ENCODE measurements around the gene ANKRD35. TPM values are rescaled to one million over a fixed set of nuclear protein-coding genes. Genes with fewer than 3 reads are reported as not detected.

Gene ANKRD35
- total RNA-seq, 1 experiment from 2014 or later: 2.7 TPM

DNA sequence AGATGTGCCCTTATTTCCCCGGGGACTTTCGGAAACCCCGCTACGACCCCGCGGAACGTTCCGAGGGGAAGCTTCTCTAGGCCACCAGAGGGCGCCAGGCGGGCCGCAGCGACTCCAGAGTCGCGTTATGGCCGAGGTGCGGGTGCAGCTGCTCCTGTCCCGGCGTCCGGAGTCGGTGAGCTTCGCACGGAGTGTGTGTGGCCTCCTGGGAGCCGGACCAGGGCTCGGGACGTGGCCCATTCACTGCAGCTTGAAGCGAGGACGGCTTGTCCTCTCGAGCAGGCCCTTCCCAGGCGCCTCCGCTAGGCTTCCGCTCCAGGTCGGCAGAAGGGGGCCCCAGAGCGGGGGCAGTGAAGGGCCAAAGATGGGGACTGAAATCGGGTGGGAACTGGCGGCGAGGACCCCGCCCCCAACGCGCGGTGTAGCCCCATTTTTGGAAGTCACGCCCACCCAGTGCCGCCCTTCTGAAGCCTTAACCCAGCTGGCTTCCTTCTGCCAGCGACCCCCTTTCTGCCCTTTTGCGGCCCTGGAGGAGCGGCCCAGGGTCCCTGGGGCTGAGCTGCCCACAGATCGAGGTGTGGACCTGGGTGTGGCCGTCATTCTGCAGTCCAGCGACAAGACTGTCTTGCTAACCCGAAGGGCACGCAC lies 40.0 kb downstream of the ANKRD35 start, which contains the start of gene NUDT17 (continued):
- TF ChIP-seq, protein P1, sequence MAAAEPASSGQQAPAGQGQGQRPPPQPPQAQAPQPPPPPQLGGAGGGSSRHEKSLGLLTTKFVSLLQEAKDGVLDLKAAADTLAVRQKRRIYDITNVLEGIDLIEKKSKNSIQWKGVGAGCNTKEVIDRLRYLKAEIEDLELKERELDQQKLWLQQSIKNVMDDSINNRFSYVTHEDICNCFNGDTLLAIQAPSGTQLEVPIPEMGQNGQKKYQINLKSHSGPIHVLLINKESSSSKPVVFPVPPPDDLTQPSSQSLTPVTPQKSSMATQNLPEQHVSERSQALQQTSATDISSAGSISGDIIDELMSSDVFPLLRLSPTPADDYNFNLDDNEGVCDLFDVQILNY (CRISPR knock-in tag; IDR thresholded peaks at IDR 0.05): peak; percentile 71; the same call in 1 of the 2 replicates
- TF ChIP-seq JAZF1 (CRISPR knock-in tag; IDR thresholded peaks at IDR 0.05) (no peak), ATF1 (CRISPR knock-in tag; IDR thresholded peaks at IDR 0.05) (peak; percentile 54; the same call in 1 of the 2 replicates), TP53 (CRISPR knock-in tag; IDR thresholded peaks at IDR 0.05) (no peak), NR1H2 (CRISPR knock-in tag; IDR thresholded peaks at IDR 0.05) (no peak), ZNF138 (CRISPR knock-in tag; conservative IDR thresholded peaks at IDR 0.05) (no peak), ETV6 (CRISPR knock-in tag; IDR thresholded peaks at IDR 0.05) (no peak), NFE2L1 (CRISPR knock-in tag; IDR thresholded peaks at IDR 0.05) (no peak), RELA (CRISPR knock-in tag; IDR thresholded peaks at IDR 0.05; ENCODE audit: borderline replicate concordance) (no peak), FOXJ3 (CRISPR knock-in tag; IDR thresholded peaks at IDR 0.05; ENCODE audit: borderline replicate concordance) (no peak)
- TF ChIP-seq, protein P2, sequence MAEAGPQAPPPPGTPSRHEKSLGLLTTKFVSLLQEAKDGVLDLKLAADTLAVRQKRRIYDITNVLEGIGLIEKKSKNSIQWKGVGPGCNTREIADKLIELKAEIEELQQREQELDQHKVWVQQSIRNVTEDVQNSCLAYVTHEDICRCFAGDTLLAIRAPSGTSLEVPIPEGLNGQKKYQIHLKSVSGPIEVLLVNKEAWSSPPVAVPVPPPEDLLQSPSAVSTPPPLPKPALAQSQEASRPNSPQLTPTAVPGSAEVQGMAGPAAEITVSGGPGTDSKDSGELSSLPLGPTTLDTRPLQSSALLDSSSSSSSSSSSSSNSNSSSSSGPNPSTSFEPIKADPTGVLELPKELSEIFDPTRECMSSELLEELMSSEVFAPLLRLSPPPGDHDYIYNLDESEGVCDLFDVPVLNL (CRISPR knock-in tag; IDR thresholded peaks at IDR 0.05; ENCODE audit: borderline replicate concordance, low read depth): no peak
- TF ChIP-seq, protein P3, sequence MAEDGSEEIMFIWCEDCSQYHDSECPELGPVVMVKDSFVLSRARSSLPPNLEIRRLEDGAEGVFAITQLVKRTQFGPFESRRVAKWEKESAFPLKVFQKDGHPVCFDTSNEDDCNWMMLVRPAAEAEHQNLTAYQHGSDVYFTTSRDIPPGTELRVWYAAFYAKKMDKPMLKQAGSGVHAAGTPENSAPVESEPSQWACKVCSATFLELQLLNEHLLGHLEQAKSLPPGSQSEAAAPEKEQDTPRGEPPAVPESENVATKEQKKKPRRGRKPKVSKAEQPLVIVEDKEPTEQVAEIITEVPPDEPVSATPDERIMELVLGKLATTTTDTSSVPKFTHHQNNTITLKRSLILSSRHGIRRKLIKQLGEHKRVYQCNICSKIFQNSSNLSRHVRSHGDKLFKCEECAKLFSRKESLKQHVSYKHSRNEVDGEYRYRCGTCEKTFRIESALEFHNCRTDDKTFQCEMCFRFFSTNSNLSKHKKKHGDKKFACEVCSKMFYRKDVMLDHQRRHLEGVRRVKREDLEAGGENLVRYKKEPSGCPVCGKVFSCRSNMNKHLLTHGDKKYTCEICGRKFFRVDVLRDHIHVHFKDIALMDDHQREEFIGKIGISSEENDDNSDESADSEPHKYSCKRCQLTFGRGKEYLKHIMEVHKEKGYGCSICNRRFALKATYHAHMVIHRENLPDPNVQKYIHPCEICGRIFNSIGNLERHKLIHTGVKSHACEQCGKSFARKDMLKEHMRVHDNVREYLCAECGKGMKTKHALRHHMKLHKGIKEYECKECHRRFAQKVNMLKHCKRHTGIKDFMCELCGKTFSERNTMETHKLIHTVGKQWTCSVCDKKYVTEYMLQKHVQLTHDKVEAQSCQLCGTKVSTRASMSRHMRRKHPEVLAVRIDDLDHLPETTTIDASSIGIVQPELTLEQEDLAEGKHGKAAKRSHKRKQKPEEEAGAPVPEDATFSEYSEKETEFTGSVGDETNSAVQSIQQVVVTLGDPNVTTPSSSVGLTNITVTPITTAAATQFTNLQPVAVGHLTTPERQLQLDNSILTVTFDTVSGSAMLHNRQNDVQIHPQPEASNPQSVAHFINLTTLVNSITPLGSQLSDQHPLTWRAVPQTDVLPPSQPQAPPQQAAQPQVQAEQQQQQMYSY (CRISPR knock-in tag; IDR thresholded peaks at IDR 0.05): no peak; the same call in 1 of the 2 replicates
- TF ChIP-seq, protein P4, sequence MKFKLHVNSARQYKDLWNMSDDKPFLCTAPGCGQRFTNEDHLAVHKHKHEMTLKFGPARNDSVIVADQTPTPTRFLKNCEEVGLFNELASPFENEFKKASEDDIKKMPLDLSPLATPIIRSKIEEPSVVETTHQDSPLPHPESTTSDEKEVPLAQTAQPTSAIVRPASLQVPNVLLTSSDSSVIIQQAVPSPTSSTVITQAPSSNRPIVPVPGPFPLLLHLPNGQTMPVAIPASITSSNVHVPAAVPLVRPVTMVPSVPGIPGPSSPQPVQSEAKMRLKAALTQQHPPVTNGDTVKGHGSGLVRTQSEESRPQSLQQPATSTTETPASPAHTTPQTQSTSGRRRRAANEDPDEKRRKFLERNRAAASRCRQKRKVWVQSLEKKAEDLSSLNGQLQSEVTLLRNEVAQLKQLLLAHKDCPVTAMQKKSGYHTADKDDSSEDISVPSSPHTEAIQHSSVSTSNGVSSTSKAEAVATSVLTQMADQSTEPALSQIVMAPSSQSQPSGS (CRISPR knock-in tag; IDR thresholded peaks at IDR 0.05; ENCODE audit: borderline replicate concordance, low read depth): no peak
- TF ChIP-seq, protein P5, sequence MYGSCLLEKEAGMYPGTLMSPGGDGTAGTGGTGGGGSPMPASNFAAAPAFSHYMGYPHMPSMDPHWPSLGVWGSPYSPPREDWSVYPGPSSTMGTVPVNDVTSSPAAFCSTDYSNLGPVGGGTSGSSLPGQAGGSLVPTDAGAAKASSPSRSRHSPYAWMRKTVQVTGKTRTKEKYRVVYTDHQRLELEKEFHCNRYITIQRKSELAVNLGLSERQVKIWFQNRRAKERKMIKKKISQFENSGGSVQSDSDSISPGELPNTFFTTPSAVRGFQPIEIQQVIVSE (CRISPR knock-in tag; IDR thresholded peaks at IDR 0.05; ENCODE audit: borderline replicate concordance): no peak

DNA sequence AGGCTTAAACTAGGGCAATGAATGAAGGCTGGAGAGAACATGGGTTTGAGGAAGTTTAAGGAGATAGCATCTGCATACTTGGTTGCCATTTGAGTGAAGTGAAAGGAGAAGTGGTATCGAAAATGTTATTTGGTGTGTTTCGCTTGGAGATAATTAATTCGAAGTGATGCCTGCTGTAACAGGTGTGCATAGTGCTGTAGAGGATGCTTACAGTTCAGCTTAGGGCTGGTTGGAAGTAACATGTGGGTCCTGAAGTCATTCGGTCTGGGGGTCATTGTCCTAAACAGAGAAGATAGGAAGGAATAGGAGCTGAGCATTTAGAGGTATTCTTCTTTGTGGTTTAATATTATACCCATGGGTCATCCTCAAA lies 40.5 kb downstream of the ANKRD35 start:
- no peak for DNase-seq (ENCODE audit: low spot score)
- H3K27ac Mint-ChIP-seq: no peak overlapping the region
- peak; percentile 20 for ATAC-seq
- ChIA-PET POLR2A (interaction anchor here (0.6 to 3.4 kb wide), 8 partner anchors 10 to 145 kb away, joined by 3 to 48 read pairs (median 5); partner anchors contain the start of genes PIAS3, POLR3C, RBM8A and RNF115), CTCF (interaction anchor here (0.6 to 9.0 kb wide), 51 partner anchors 10 to 207 kb away, joined by 3 to 254 read pairs (median 5); partner anchors contain the start of genes ANKRD34A, ANKRD35, HJV and ITGA10)
- peaks cover 31% of the 10 kb centered on the region for H3K36me3 Mint-ChIP-seq
- H3K4me1 Mint-ChIP-seq: peaks cover 3% of the 10 kb centered on the region; the same call in 1 of the 2 replicates
- no peaks in the 10 kb centered on the region for H3K9me3 Mint-ChIP-seq
- no peaks in the 10 kb centered on the region for H3K27me3 Mint-ChIP-seq (ENCODE audit: low read depth)
- no peak overlapping the region for H3K4me3 Mint-ChIP-seq
- TF ChIP-seq NFE2L1 (CRISPR knock-in tag; IDR thresholded peaks at IDR 0.05) (0 out of 2 replicates have a peak, but pooled peaks have one; percentile 22), RORB (CRISPR knock-in tag; IDR thresholded peaks at IDR 0.05) (no peak), ZNF219 (CRISPR knock-in tag; IDR thresholded peaks at IDR 0.05; ENCODE audit: borderline replicate concordance) (no peak), NR3C1 (CRISPR knock-in tag; conservative IDR thresholded peaks at IDR 0.05; ENCODE audit: low read depth) (no peak), ZNF263 (CRISPR knock-in tag; IDR thresholded peaks at IDR 0.05; ENCODE audit: low read depth) (no peak)
- TF ChIP-seq, protein P6, sequence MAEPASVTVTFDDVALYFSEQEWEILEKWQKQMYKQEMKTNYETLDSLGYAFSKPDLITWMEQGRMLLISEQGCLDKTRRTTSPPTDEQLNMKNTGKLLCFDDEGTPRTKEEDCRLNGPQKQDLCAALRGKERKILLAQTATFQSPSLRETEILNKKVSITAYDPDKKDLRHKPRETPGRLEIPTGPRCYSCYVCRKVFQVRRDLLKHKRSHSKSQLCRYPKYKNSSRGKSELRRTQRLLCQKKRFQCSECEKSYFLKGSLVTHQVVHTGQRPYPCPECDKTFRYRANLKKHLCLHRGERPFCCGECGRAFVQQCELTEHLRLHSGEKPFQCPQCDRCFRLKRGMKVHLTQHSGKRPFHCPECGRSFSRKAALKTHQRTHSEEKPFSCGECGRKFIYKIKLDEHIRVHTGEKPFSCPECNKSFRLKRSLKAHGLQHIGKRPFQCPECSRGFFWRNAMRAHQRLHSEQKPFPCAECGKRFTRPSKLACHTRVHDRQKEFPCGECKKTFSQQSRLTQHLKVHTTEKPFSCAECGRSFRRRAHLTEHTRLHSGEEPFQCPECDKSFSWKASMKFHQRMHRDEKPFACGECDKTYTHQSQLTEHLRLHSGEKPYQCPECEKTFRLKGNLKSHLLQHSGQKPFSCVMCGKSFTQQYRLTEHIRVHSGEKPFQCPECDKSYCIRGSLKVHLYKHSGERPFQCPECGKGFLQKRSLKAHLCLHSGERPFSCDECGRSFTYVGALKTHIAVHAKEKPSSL (CRISPR knock-in tag; conservative IDR thresholded peaks at IDR 0.05): 0 out of 2 replicates have a peak, but pooled peaks have one; percentile 36
- TF ChIP-seq, protein P7, sequence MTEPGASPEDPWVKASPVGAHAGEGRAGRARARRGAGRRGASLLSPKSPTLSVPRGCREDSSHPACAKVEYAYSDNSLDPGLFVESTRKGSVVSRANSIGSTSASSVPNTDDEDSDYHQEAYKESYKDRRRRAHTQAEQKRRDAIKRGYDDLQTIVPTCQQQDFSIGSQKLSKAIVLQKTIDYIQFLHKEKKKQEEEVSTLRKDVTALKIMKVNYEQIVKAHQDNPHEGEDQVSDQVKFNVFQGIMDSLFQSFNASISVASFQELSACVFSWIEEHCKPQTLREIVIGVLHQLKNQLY (CRISPR knock-in tag; IDR thresholded peaks at IDR 0.05): no peak
- TF ChIP-seq, protein P8, sequence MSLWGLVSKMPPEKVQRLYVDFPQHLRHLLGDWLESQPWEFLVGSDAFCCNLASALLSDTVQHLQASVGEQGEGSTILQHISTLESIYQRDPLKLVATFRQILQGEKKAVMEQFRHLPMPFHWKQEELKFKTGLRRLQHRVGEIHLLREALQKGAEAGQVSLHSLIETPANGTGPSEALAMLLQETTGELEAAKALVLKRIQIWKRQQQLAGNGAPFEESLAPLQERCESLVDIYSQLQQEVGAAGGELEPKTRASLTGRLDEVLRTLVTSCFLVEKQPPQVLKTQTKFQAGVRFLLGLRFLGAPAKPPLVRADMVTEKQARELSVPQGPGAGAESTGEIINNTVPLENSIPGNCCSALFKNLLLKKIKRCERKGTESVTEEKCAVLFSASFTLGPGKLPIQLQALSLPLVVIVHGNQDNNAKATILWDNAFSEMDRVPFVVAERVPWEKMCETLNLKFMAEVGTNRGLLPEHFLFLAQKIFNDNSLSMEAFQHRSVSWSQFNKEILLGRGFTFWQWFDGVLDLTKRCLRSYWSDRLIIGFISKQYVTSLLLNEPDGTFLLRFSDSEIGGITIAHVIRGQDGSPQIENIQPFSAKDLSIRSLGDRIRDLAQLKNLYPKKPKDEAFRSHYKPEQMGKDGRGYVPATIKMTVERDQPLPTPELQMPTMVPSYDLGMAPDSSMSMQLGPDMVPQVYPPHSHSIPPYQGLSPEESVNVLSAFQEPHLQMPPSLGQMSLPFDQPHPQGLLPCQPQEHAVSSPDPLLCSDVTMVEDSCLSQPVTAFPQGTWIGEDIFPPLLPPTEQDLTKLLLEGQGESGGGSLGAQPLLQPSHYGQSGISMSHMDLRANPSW (CRISPR knock-in tag; conservative IDR thresholded peaks at IDR 0.05; ENCODE audit: low read depth): no peak

Measured in WTC11 (cell line).